GM18508 (cell line): ENCODE results near the gene SLC31A2.

Source experiments
- ATAC-seq: cut with Tn5 transposase; IDR thresholded peaks from one replicate; pipeline ENCODE4 v1.9.1; 2021; ENCODE audit warnings: moderate number of reproducible peaks; ENCODE audit not compliant: insufficient read depth, unreplicated experiment

SLC31A2 gene

GRCh38 chr9:113184539-113184938, 33.7 kb downstream of the SLC31A2 start:
- ATAC-seq: no peak

GRCh38 chr9:113185271-113185670, 34.5 kb downstream of the SLC31A2 start:
- no peak for ATAC-seq

GRCh38 chr9:113186137-113186755, 35.4 kb downstream of the SLC31A2 start:
- no peak for ATAC-seq

GRCh38 chr9:113187929-113188595, 37.3 kb downstream of the SLC31A2 start:
- ATAC-seq: no peak

GRCh38 chr9:113192455-113192854, 41.6 kb downstream of the SLC31A2 start:
- ATAC-seq: no peak

GRCh38 chr9:113199683-113200329, 49.0 kb downstream of the SLC31A2 start:
- no peak for ATAC-seq

GRCh38 chr9:113205432-113205831, 54.6 kb downstream of the SLC31A2 start:
- ATAC-seq: no peak

GRCh38 chr9:113205861-113206260, 55.1 kb downstream of the SLC31A2 start:
- ATAC-seq: no peak

- ATAC-seq: no peak
Measured at GRCh38 chr9:113210815-113211214, 60.0 kb downstream of the SLC31A2 start.
